Esophagus squamous epithelium (tissue), 4 donors: ENCODE results near the gene RBM10.

ENCODE experiments used
- POLR2A ChIP-seq, 4 donors: fragments of 450-650 bp; IDR thresholded peaks; one replicate each; pipeline ENCODE4 v1.6.1; 2017; ENCODE audit warnings: antibody characterized with exemption in 4 of 4, mild to moderate bottlenecking in 4 of 4, moderate library complexity in 3 of 4
- TF ChIP-seq, protein P1 (sequence below), 6 experiments: fragments of 450-650 bp in 4 of 6; fragments of 200-600 bp in 2 of 6; sonication (generic) in 2 of 6; IDR thresholded peaks; one replicate each; pipeline ENCODE4 v1.5.1; 2016 to 2019; ENCODE audit warnings: antibody characterized with exemption in 6 of 6, mild to moderate bottlenecking in 4 of 6, moderate library complexity in 4 of 6

DNA sequence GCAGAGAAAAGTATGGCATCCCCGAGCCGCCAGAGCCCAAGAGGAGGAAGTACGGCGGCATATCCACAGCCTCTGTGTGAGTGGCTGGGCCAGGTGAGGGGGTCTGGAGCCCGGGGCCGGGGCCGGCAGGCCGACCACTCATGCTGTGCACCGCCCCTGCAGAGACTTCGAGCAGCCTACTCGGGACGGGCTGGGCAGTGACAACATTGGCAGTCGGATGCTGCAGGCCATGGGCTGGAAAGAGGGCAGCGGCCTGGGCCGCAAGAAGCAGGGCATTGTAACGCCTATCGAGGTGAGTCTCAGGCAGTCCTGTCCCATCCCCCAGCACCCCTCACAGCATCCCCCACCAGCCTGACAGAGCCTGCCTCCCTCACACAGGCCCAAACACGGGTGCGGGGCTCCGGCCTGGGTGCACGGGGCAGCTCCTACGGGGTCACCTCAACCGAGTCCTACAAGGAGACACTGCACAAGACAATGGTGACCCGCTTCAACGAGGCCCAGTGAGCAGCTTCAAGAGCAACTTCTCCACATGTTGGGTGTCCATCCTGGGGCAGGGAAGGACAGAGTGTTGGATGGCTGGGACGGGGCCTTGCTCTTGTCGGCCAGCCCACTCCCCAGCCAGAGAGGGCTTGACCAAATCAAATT is 41.2 kb downstream of the RBM10 start:
- TF ChIP-seq, protein P1, sequence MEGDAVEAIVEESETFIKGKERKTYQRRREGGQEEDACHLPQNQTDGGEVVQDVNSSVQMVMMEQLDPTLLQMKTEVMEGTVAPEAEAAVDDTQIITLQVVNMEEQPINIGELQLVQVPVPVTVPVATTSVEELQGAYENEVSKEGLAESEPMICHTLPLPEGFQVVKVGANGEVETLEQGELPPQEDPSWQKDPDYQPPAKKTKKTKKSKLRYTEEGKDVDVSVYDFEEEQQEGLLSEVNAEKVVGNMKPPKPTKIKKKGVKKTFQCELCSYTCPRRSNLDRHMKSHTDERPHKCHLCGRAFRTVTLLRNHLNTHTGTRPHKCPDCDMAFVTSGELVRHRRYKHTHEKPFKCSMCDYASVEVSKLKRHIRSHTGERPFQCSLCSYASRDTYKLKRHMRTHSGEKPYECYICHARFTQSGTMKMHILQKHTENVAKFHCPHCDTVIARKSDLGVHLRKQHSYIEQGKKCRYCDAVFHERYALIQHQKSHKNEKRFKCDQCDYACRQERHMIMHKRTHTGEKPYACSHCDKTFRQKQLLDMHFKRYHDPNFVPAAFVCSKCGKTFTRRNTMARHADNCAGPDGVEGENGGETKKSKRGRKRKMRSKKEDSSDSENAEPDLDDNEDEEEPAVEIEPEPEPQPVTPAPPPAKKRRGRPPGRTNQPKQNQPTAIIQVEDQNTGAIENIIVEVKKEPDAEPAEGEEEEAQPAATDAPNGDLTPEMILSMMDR (IDR thresholded peaks at IDR 0.05): no peak
- no peak for TF ChIP-seq POLR2A (IDR thresholded peaks at IDR 0.05)
